Fibroblast of lung (primary cell): Measurements from ENCODE around the gene AAMP. TPM values are rescaled to one million over a fixed set of nuclear protein-coding genes. Genes with fewer than 3 reads are reported as not detected.

Experiments used
- DNase-seq, 2 donors: peaks; one replicate each; pipeline versions ENCODE4 v3.0.0 to v3.0.0-alpha.2; 2010; ENCODE audit warnings: low read depth in 2 of 2
- H2AFZ ChIP-seq: 2 replicates; pipeline ENCODE4 v1.5.1; 2012; ENCODE audit warnings: low read length, control low read depth, inconsistent platforms
- H3K27ac ChIP-seq: 2 replicates; pipeline ENCODE4 v1.5.1; 2011; ENCODE audit warnings: low read length, control low read depth; ENCODE audit not compliant: insufficient read depth
- H3K27me3 ChIP-seq: 2 replicates; pipeline ENCODE4 v1.5.1; 2011; ENCODE audit warnings: mild to moderate bottlenecking, low read length; ENCODE audit not compliant: control insufficient read depth, insufficient read depth
- H3K36me3 ChIP-seq: 2 replicates; pipeline ENCODE4 v1.5.1; 2011; ENCODE audit warnings: low read length; ENCODE audit not compliant: control insufficient read depth, insufficient read depth
- H3K4me1 ChIP-seq: 2 replicates; pipeline ENCODE4 v1.5.1; 2011; ENCODE audit warnings: low read length; ENCODE audit not compliant: control insufficient read depth, insufficient read depth; ENCODE audit errors: extremely low read depth
- H3K4me2 ChIP-seq: 2 replicates; pipeline ENCODE4 v1.5.1; 2011; ENCODE audit warnings: low read length, control low read depth; ENCODE audit not compliant: insufficient read depth; ENCODE audit errors: extremely low read depth
- H3K4me3 ChIP-seq, 4 experiments: fragments of 200-600 bp in 1 of 4; sonication (generic) in 1 of 4; replicated peaks in 1 of 4; 2 replicates each; pipeline ENCODE4 v1.5.1; 2011 to 2016; ENCODE audit warnings: low read length in 4 of 4, low read depth in 3 of 4, mild to moderate bottlenecking in 3 of 4, control low read depth in 2 of 4, inconsistent platforms in 1 of 4, mixed read lengths in 1 of 4; ENCODE audit not compliant: insufficient read depth in 1 of 4; ENCODE audit errors: control extremely low read depth in 1 of 4
- H3K79me2 ChIP-seq: 2 replicates; pipeline ENCODE4 v1.5.1; 2012; ENCODE audit warnings: mild to moderate bottlenecking, low read length, inconsistent platforms; ENCODE audit not compliant: control insufficient read depth, insufficient read depth
- H3K9ac ChIP-seq: 2 replicates; pipeline ENCODE4 v1.5.1; 2011; ENCODE audit warnings: mild to moderate bottlenecking, low read length, control low read depth; ENCODE audit not compliant: insufficient read depth
- H3K9me3 ChIP-seq: 2 replicates; pipeline ENCODE4 v1.5.1; 2012; ENCODE audit warnings: low read depth, low read length; ENCODE audit not compliant: control insufficient read depth, insufficient read depth
- H4K20me1 ChIP-seq: 2 replicates; pipeline ENCODE4 v1.5.1; 2011; ENCODE audit warnings: low read length; ENCODE audit not compliant: control insufficient read depth, insufficient read depth; ENCODE audit errors: extremely low read depth
- EZH2 ChIP-seq: IDR thresholded peaks from 2 replicates; pipeline ENCODE4 v1.5.1; 2012; ENCODE audit warnings: low read length, control low read depth, mild to moderate bottlenecking; ENCODE audit errors: missing control alignments
- polyA plus RNA-seq, 2 donors: library from polyadenylated mRNA; depleted of rRNA in 1 of 2; stranded (reverse) in 1 of 2; unstranded in 1 of 2; fragments of >200 nt; gene quantifications; 2 replicates each; pipeline ENCODE4 v1.2.1, GENCODE V29; 2011 to 2012; ENCODE audit warnings: missing spikeins in 1 of 2
- total RNA-seq: library from RNA; depleted of rRNA; stranded (reverse); fragments of >200 nt; gene quantifications from 2 replicates; pipeline ENCODE4 v1.2.1, GENCODE V29; 2014
- TF ChIP-seq, protein P1 (sequence below), 2 donors: IDR thresholded peaks in 1 of 2; conservative IDR thresholded peaks in 1 of 2; 1 replicate in 1 of 2; 2 replicates in 1 of 2; pipeline ENCODE4 v1.5.1; 2011 to 2012; ENCODE audit warnings: low read length in 2 of 2, control low read depth in 1 of 2, inconsistent platforms in 1 of 2, low read depth in 1 of 2, mild to moderate bottlenecking in 1 of 2

Gene AAMP
- total and polyA plus RNA-seq, 2 donors (not counting 1 experiment from before 2014, with no cell fraction given) = 53.1 to 110 TPM

DNA sequence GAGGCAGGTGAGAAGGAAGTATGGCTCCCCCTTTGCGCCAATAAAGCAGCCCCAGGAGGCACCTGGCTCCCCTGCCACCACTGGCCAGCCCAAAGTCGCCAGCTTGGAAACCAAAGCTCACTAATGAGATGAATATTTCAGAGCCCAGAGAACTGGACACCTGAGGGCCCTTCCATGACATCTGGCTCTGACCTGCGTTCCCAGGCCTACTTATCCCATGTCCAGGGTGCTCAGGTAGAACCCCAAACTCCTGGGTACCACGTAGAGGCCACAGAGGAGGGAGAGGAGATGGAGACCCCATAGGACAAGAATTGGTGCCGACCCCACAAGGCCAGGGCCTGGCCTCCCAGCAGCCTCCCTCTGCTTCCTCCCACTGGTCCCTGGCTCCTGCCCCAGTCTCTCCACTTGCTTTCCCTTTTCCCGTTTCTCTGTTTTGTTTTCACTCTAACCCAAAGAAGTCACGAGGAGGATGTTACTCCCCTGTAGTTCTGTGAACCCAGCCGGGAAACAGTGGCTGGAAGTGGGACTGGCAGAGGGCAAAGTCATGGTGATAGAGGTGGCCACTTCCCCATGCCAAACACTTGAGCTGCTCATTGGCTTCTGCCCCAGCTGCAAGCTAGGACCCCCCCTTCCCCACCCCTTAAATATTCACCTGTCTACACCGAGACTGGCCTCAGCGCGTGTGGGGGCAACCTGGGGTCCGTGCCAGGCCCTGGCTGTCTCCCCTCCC lies 21.5 kb upstream of the AAMP start:
- H3K9me3 ChIP-seq = no peaks in the 10 kb centered on the region
- H3K27me3 ChIP-seq = no peaks in the 10 kb centered on the region
- no peaks in the 10 kb centered on the region for H3K36me3 ChIP-seq
- H3K27ac ChIP-seq = peak overlapping the region; percentile 89
- peak overlapping the region; percentile 97 for H3K4me2 ChIP-seq
- H3K4me3 ChIP-seq = peak overlapping the region; percentile 75 to 96 (median 94)
- H3K79me2 ChIP-seq = peaks cover 43% of the 10 kb centered on the region
- H3K9ac ChIP-seq = peak overlapping the region; percentile 84
- H3K4me1 ChIP-seq = peaks cover 20% of the 10 kb centered on the region
- H2AFZ ChIP-seq = no peak overlapping the region
- no peaks in the 10 kb centered on the region for H4K20me1 ChIP-seq
- TF ChIP-seq EZH2 = no peak
- TF ChIP-seq, protein P1, sequence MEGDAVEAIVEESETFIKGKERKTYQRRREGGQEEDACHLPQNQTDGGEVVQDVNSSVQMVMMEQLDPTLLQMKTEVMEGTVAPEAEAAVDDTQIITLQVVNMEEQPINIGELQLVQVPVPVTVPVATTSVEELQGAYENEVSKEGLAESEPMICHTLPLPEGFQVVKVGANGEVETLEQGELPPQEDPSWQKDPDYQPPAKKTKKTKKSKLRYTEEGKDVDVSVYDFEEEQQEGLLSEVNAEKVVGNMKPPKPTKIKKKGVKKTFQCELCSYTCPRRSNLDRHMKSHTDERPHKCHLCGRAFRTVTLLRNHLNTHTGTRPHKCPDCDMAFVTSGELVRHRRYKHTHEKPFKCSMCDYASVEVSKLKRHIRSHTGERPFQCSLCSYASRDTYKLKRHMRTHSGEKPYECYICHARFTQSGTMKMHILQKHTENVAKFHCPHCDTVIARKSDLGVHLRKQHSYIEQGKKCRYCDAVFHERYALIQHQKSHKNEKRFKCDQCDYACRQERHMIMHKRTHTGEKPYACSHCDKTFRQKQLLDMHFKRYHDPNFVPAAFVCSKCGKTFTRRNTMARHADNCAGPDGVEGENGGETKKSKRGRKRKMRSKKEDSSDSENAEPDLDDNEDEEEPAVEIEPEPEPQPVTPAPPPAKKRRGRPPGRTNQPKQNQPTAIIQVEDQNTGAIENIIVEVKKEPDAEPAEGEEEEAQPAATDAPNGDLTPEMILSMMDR (conservative IDR thresholded peaks at IDR 0.05 in 1 of 2, IDR thresholded peaks at IDR 0.05 in 1 of 2; ENCODE audit: low read depth in 1 of 2, low read length in 2 of 2) = no peak
- DNase-seq = peak in 1 of 2 donors; percentile 41

- Histone ChIP-seq H3K27ac (peak overlapping the region; percentile 89), H3K4me1 (peaks cover 27% of the 10 kb centered on the region), H3K9me3 (no peaks in the 10 kb centered on the region), H3K27me3 (no peaks in the 10 kb centered on the region), H3K36me3 (no peaks in the 10 kb centered on the region), H3K4me2 (peak overlapping the region; percentile 97), H4K20me1 (no peaks in the 10 kb centered on the region), H2AFZ (no peak overlapping the region), H3K79me2 (peaks cover 50% of the 10 kb centered on the region), H3K9ac (peak overlapping the region; percentile 84), H3K4me3 (peak overlapping the region; percentile 75 to 96 (median 94))
- no peak for TF ChIP-seq EZH2
- TF ChIP-seq, protein P1 (conservative IDR thresholded peaks at IDR 0.05 in 1 of 2, IDR thresholded peaks at IDR 0.05 in 1 of 2; ENCODE audit: low read depth in 1 of 2, low read length in 2 of 2) = no peak
- DNase-seq = no peak
Observed at GRCh38 chr2:218290316-218291261, 20.7 kb upstream of the AAMP start.
